Fibroblast of lung (primary cell): ENCODE data around the gene CGNL1. TPM values are rescaled to one million over a fixed set of nuclear protein-coding genes. Genes with fewer than 3 reads are reported as not detected.
A peak's percentile ranks its signal among the peaks of the same experiment; 100 is the strongest.

Source experiments
- DNase-seq, 2 donors: peaks; one replicate each; pipeline versions ENCODE4 v3.0.0 to v3.0.0-alpha.2; 2010; ENCODE audit warnings: low read depth in 2 of 2
- H2AFZ ChIP-seq: 2 replicates; pipeline ENCODE4 v1.5.1; 2012; ENCODE audit warnings: low read length, control low read depth, inconsistent platforms
- H3K27ac ChIP-seq: 2 replicates; pipeline ENCODE4 v1.5.1; 2011; ENCODE audit warnings: low read length, control low read depth; ENCODE audit not compliant: insufficient read depth
- H3K27me3 ChIP-seq: 2 replicates; pipeline ENCODE4 v1.5.1; 2011; ENCODE audit warnings: mild to moderate bottlenecking, low read length; ENCODE audit not compliant: control insufficient read depth, insufficient read depth
- H3K36me3 ChIP-seq: 2 replicates; pipeline ENCODE4 v1.5.1; 2011; ENCODE audit warnings: low read length; ENCODE audit not compliant: control insufficient read depth, insufficient read depth
- H3K4me1 ChIP-seq: 2 replicates; pipeline ENCODE4 v1.5.1; 2011; ENCODE audit warnings: low read length; ENCODE audit not compliant: control insufficient read depth, insufficient read depth; ENCODE audit errors: extremely low read depth
- H3K4me2 ChIP-seq: 2 replicates; pipeline ENCODE4 v1.5.1; 2011; ENCODE audit warnings: low read length, control low read depth; ENCODE audit not compliant: insufficient read depth; ENCODE audit errors: extremely low read depth
- H3K4me3 ChIP-seq, 4 experiments: fragments of 200-600 bp in 1 of 4; sonication (generic) in 1 of 4; replicated peaks in 1 of 4; 2 replicates each; pipeline ENCODE4 v1.5.1; 2011 to 2016; ENCODE audit warnings: low read length in 4 of 4, low read depth in 3 of 4, mild to moderate bottlenecking in 3 of 4, control low read depth in 2 of 4, inconsistent platforms in 1 of 4, mixed read lengths in 1 of 4; ENCODE audit not compliant: insufficient read depth in 1 of 4; ENCODE audit errors: control extremely low read depth in 1 of 4
- H3K79me2 ChIP-seq: 2 replicates; pipeline ENCODE4 v1.5.1; 2012; ENCODE audit warnings: mild to moderate bottlenecking, low read length, inconsistent platforms; ENCODE audit not compliant: control insufficient read depth, insufficient read depth
- H3K9ac ChIP-seq: 2 replicates; pipeline ENCODE4 v1.5.1; 2011; ENCODE audit warnings: mild to moderate bottlenecking, low read length, control low read depth; ENCODE audit not compliant: insufficient read depth
- H3K9me3 ChIP-seq: 2 replicates; pipeline ENCODE4 v1.5.1; 2012; ENCODE audit warnings: low read depth, low read length; ENCODE audit not compliant: control insufficient read depth, insufficient read depth
- H4K20me1 ChIP-seq: 2 replicates; pipeline ENCODE4 v1.5.1; 2011; ENCODE audit warnings: low read length; ENCODE audit not compliant: control insufficient read depth, insufficient read depth; ENCODE audit errors: extremely low read depth
- CTCF ChIP-seq, 2 donors: IDR thresholded peaks in 1 of 2; conservative IDR thresholded peaks in 1 of 2; 1 replicate in 1 of 2; 2 replicates in 1 of 2; pipeline ENCODE4 v1.5.1; 2011 to 2012; ENCODE audit warnings: low read length in 2 of 2, control low read depth in 1 of 2, inconsistent platforms in 1 of 2, low read depth in 1 of 2, mild to moderate bottlenecking in 1 of 2
- EZH2 ChIP-seq: IDR thresholded peaks from 2 replicates; pipeline ENCODE4 v1.5.1; 2012; ENCODE audit warnings: low read length, control low read depth, mild to moderate bottlenecking; ENCODE audit errors: missing control alignments
- polyA plus RNA-seq, 2 donors: library from polyadenylated mRNA; depleted of rRNA in 1 of 2; stranded (reverse) in 1 of 2; unstranded in 1 of 2; fragments of >200 nt; gene quantifications; 2 replicates each; pipeline ENCODE4 v1.2.1, GENCODE V29; 2011 to 2012; ENCODE audit warnings: missing spikeins in 1 of 2
- total RNA-seq: library from RNA; depleted of rRNA; stranded (reverse); fragments of >200 nt; gene quantifications from 2 replicates; pipeline ENCODE4 v1.2.1, GENCODE V29; 2014

CGNL1 gene
- total and polyA plus RNA-seq, 2 donors (not counting 1 experiment from before 2014, with no cell fraction given): 0.18 to 6.1 TPM

- no peak for TF ChIP-seq EZH2
- TF ChIP-seq CTCF (conservative IDR thresholded peaks at IDR 0.05 in 1 of 2, IDR thresholded peaks at IDR 0.05 in 1 of 2; ENCODE audit: low read depth in 1 of 2, low read length in 2 of 2): no peak
- Histone ChIP-seq H3K79me2 (no peaks in the 10 kb centered on the region), H3K9ac (no peak overlapping the region), H3K36me3 (no peaks in the 10 kb centered on the region), H3K4me1 (peaks cover 5% of the 10 kb centered on the region), H4K20me1 (no peaks in the 10 kb centered on the region), H3K4me2 (no peak overlapping the region), H2AFZ (no peak overlapping the region), H3K27me3 (no peaks in the 10 kb centered on the region), H3K4me3 (no peak overlapping the region), H3K9me3 (no peaks in the 10 kb centered on the region), H3K27ac (no peak overlapping the region)
- DNase-seq: peak; percentile 48 to 84
These were observed 45.5 kb upstream of the CGNL1 start for GRCh38 chr15:57330619-57331340.

DNA sequence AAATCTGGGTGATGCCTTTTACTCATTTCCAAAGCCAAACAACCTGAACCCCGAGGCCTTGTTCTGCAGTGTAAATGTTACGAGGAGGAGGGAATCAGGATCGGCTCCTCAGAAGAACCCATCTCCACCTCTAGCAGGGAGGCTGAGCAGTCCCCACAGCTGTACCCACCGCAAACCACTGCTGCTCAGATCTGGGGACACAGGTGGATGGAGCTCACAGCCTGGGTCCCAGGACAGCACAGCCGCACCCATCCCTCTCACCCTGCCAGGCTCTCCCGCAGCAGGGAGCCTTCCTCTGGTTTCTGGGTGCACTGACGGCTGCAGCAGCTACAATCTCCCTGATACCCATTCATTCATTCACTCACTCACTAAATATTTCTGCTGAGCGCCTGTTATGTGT lies 44.0 kb upstream of the CGNL1 start:
- Histone ChIP-seq H3K36me3 (no peaks in the 10 kb centered on the region), H3K27ac (no peak overlapping the region), H3K4me2 (no peak overlapping the region), H3K9ac (no peak overlapping the region), H4K20me1 (no peaks in the 10 kb centered on the region), H2AFZ (no peak overlapping the region), H3K9me3 (no peaks in the 10 kb centered on the region), H3K27me3 (no peaks in the 10 kb centered on the region), H3K79me2 (no peaks in the 10 kb centered on the region), H3K4me1 (peaks cover under 1% of the 10 kb centered on the region), H3K4me3 (no peak overlapping the region)
- DNase-seq: no peak
- no peak for TF ChIP-seq EZH2
- no peak for TF ChIP-seq CTCF (conservative IDR thresholded peaks at IDR 0.05 in 1 of 2, IDR thresholded peaks at IDR 0.05 in 1 of 2; ENCODE audit: low read depth in 1 of 2, low read length in 2 of 2)

GRCh38 chr15:57333487-57333886 lies 42.8 kb upstream of the CGNL1 start:
- Histone ChIP-seq H3K36me3 (no peaks in the 10 kb centered on the region), H3K27ac (no peak overlapping the region), H3K4me3 (no peak overlapping the region), H3K27me3 (no peaks in the 10 kb centered on the region), H3K9me3 (no peaks in the 10 kb centered on the region), H3K4me1 (no peaks in the 10 kb centered on the region), H3K79me2 (no peaks in the 10 kb centered on the region), H3K9ac (no peak overlapping the region), H4K20me1 (no peaks in the 10 kb centered on the region), H2AFZ (no peak overlapping the region), H3K4me2 (no peak overlapping the region)
- DNase-seq: peak in 1 of 2 donors; percentile 81
- TF ChIP-seq EZH2 (no peak), CTCF (conservative IDR thresholded peaks at IDR 0.05 in 1 of 2, IDR thresholded peaks at IDR 0.05 in 1 of 2; ENCODE audit: low read depth in 1 of 2, low read length in 2 of 2) (no peak)
